Measurements from ENCODE around the gene PDK2. TPM values are rescaled to one million over a fixed set of nuclear protein-coding genes. Genes with fewer than 3 reads are reported as not detected.

Gene PDK2
- total RNA-seq (2022; extraction: Qiagen RNA extraction), result 15.3 to 20.3 TPM (median 17.2 TPM) in 5 replicates

GRCh38 chr17:50094753-50095619 is at the start of gene PDK2:
Gene PDK2, plus strand, starts transcription at chr17:50095351. Its CDS starts 85 bp downstream, at chr17:50095436.

GRCh38 chr17:50055426-50056216 is 39.5 kb upstream of the PDK2 start, which contains the start of gene ITGA3:
Gene ITGA3, plus strand, starts transcription at chr17:50056110. Its CDS starts 330 bp downstream, at chr17:50056440.

DNA sequence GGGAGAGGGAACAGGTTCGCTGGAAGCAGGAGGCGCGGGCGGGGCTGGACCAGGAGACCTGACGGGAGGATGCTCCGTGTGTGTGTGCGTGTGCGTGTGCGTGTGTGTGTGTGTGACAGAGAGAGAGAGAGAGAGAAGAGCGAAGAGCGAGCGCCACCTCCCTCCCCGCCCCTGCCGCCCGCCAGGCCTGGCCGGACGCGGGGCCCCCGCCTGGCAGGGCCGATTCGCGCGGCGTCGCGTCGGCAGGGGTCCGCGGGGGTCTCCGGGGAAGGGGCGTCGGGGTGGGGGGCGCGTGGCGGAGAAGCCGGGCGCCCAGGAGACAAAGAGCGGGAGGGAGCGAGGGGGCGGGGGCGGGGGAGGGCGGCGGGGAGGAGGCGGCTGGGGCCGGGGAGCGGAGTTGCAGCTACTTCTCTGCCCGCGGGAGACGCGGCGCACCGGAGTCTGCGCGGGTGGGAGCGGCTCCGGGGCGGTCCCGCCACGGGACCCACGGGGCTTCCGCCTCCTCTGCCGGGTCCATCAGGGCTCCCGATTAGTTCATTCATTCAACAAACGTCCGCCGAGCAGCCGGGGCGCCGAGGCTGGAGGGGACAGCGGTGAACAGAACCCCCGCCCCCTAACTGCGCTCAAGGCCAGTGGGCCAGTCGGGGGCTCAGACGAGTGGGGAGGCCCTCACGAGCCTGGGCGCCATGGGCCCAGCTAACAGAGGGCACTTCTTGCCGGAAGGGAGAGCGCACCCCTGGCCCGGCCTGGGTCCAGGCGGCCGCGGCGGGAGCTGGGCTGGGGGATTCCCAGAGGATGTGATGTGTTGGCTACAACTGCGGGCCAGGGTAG is 34.8 kb downstream of the PDK2 start, which contains the start of gene SAMD14:
TSS of gene SAMD14 (minus strand) at position 433 of the 831 bp plus-strand sequence. CDS start 5,201 bp downstream, outside the sequence.

GRCh38 chr17:50150354-50151040 is 55.3 kb downstream of the PDK2 start, which contains the start of gene PPP1R9B:
Gene PPP1R9B, minus strand, starts transcription at chr17:50150677. Its CDS starts 164 bp downstream, at chr17:50150513.

Other genes starting within 250 kb of the PDK2 start
- gene TAC4, start 247.3 kb upstream of the PDK2 start, total RNA-seq (2022; extraction: Qiagen RNA extraction), result not detected in 5 replicates
- gene DLX4, start 126.2 kb upstream of the PDK2 start, total RNA-seq (2022; extraction: Qiagen RNA extraction), result 1.9 to 2.7 TPM (median 2.6 TPM) in 5 replicates
- 0.05 to 0.11 TPM (median 0.08 TPM) in 5 replicates for gene DLX3, start 100.1 kb upstream of the PDK2 start, total RNA-seq (2022; extraction: Qiagen RNA extraction)
- 354 to 383 TPM (median 368 TPM) in 5 replicates for gene ITGA3, start 39.2 kb upstream of the PDK2 start, total RNA-seq (2022; extraction: Qiagen RNA extraction)
- gene SAMD14, start 34.8 kb downstream of the PDK2 start, total RNA-seq (2022; extraction: Qiagen RNA extraction), result 0.25 to 0.52 TPM (median 0.49 TPM) in 5 replicates
- 41.9 to 52.0 TPM (median 49.5 TPM) in 5 replicates for gene PPP1R9B, start 55.3 kb downstream of the PDK2 start, total RNA-seq (2022; extraction: Qiagen RNA extraction)
- gene SGCA, start 70.7 kb downstream of the PDK2 start, total RNA-seq (2022; extraction: Qiagen RNA extraction), result 1.0 to 2.8 TPM (median 1.6 TPM) in 5 replicates
- 6.3 to 11.2 TPM (median 8.9 TPM) in 5 replicates for gene COL1A1, start 106.3 kb downstream of the PDK2 start, total RNA-seq (2022; extraction: Qiagen RNA extraction)
- 14.3 to 19.6 TPM (median 17.0 TPM) in 5 replicates for gene TMEM92, start 179.1 kb downstream of the PDK2 start, total RNA-seq (2022; extraction: Qiagen RNA extraction)